Mesothelial cell of epicardium (in vitro differentiated cells): ENCODE data around the gene ADCYAP1R1. TPM values are rescaled to one million over a fixed set of nuclear protein-coding genes. Genes with fewer than 3 reads are reported as not detected.

Experiments
- DNase-seq, 2 experiments: peaks; one replicate each; pipeline ENCODE4 v3.0.0; 2021; ENCODE audit warnings: low spot score in 2 of 2; ENCODE audit not compliant: unreplicated experiment in 2 of 2
- H3K27ac Mint-ChIP-seq: 2 replicates; pipeline ENCODE4 v1.8.0; 2021; ENCODE audit warnings: mixed read lengths
- H3K27me3 Mint-ChIP-seq: 2 replicates; pipeline ENCODE4 v1.8.0; 2021; ENCODE audit warnings: low read depth, mixed read lengths
- H3K36me3 Mint-ChIP-seq: 2 replicates; pipeline ENCODE4 v1.8.0; 2021; ENCODE audit warnings: mixed read lengths
- H3K4me1 Mint-ChIP-seq: 2 replicates; pipeline ENCODE4 v1.8.0; 2021; ENCODE audit warnings: mixed read lengths
- H3K4me3 Mint-ChIP-seq: 2 replicates; pipeline ENCODE4 v1.8.0; 2021; ENCODE audit warnings: mild to moderate bottlenecking, moderate library complexity, mixed read lengths
- H3K9me3 Mint-ChIP-seq: 2 replicates; pipeline ENCODE4 v1.8.0; 2021; ENCODE audit warnings: mixed read lengths
- CTCF ChIP-seq: fragments of 200-600 bp; sonication (generic); IDR thresholded peaks from one replicate; pipeline ENCODE4 v1.5.0; 2021; ENCODE audit warnings: antibody characterized with exemption; ENCODE audit not compliant: unreplicated experiment
- total RNA-seq: library from RNA; stranded (reverse); gene quantifications from 3 replicates; pipeline ENCODE4 v1.2.1, GENCODE V29; 2021

Gene ADCYAP1R1
- total RNA-seq, 1 donor from 2014 or later, result 0.36 TPM

GRCh38 chr7:31125171-31125570 lies 73.1 kb downstream of the ADCYAP1R1 start:
- no peak for DNase-seq
- H3K27me3 Mint-ChIP-seq, result peaks cover 38% of the 10 kb centered on the region
- no peak for TF ChIP-seq CTCF
- no peaks in the 10 kb centered on the region for H3K4me1 Mint-ChIP-seq
- H3K36me3 Mint-ChIP-seq, result no peaks in the 10 kb centered on the region
- H3K4me3 Mint-ChIP-seq, result no peak overlapping the region
- no peak overlapping the region for H3K27ac Mint-ChIP-seq
- H3K9me3 Mint-ChIP-seq, result no peaks in the 10 kb centered on the region

- TF ChIP-seq CTCF, result no peak
- H3K4me1 Mint-ChIP-seq, result no peaks in the 10 kb centered on the region
- no peaks in the 10 kb centered on the region for H3K9me3 Mint-ChIP-seq
- peaks cover 41% of the 10 kb centered on the region for H3K27me3 Mint-ChIP-seq
- H3K4me3 Mint-ChIP-seq, result no peak overlapping the region
- no peaks in the 10 kb centered on the region for H3K36me3 Mint-ChIP-seq
- no peak for DNase-seq
- no peak overlapping the region for H3K27ac Mint-ChIP-seq
These were observed 74.9 kb downstream of the ADCYAP1R1 start for GRCh38 chr7:31126976-31127375.

- DNase-seq, result no peak
- H3K27me3 Mint-ChIP-seq, result peaks cover 32% of the 10 kb centered on the region
- H3K27ac Mint-ChIP-seq, result no peak overlapping the region
- H3K4me1 Mint-ChIP-seq, result no peaks in the 10 kb centered on the region
- H3K36me3 Mint-ChIP-seq, result no peaks in the 10 kb centered on the region
- TF ChIP-seq CTCF, result no peak
- no peak overlapping the region for H3K4me3 Mint-ChIP-seq
- H3K9me3 Mint-ChIP-seq, result no peaks in the 10 kb centered on the region
These were observed 77.0 kb downstream of the ADCYAP1R1 start for GRCh38 chr7:31129067-31129466.

- H3K9me3 Mint-ChIP-seq, result no peaks in the 10 kb centered on the region
- H3K4me3 Mint-ChIP-seq, result no peak overlapping the region
- TF ChIP-seq CTCF, result no peak
- no peaks in the 10 kb centered on the region for H3K4me1 Mint-ChIP-seq
- DNase-seq, result no peak
- no peak overlapping the region for H3K27ac Mint-ChIP-seq
- H3K36me3 Mint-ChIP-seq, result no peaks in the 10 kb centered on the region
- H3K27me3 Mint-ChIP-seq, result peaks cover 19% of the 10 kb centered on the region
These were observed 81.4 kb downstream of the ADCYAP1R1 start for GRCh38 chr7:31133497-31133896.

- peak; percentile 40 to 74 for DNase-seq
- Mint-ChIP-seq H3K27me3 (peaks cover 16% of the 10 kb centered on the region), H3K36me3 (no peaks in the 10 kb centered on the region), H3K4me1 (no peaks in the 10 kb centered on the region), H3K27ac (no peak overlapping the region), H3K9me3 (no peaks in the 10 kb centered on the region), H3K4me3 (no peak overlapping the region)
- peak; percentile 73 for TF ChIP-seq CTCF
These were observed 82.4 kb downstream of the ADCYAP1R1 start for GRCh38 chr7:31134246-31135188.
